Neural cell (in vitro differentiated cells): ENCODE data around the gene DLG5. TPM values are rescaled to one million over a fixed set of nuclear protein-coding genes. Genes with fewer than 3 reads are reported as not detected.

Experiments used
- H2AFZ ChIP-seq: fragments of 200-600, 300-800 bp; sonication (generic), shearing (Covaris generic); 2 replicates; pipeline ENCODE4 v1.6.0; 2014; ENCODE audit warnings: low read depth, mild to moderate bottlenecking, antibody characterized with exemption, low read length, moderate library complexity
- H3F3A ChIP-seq: fragments of 200-600 bp; shearing (Covaris generic); 2 replicates; pipeline ENCODE4 v1.6.1; 2016; ENCODE audit warnings: mild to moderate bottlenecking, moderate library complexity, mixed read lengths, antibody characterized with exemption, low read length; ENCODE audit not compliant: insufficient read depth, poor library complexity, severe bottlenecking
- H3K27ac ChIP-seq: fragments of 200-600, 300-800 bp; sonication (generic), shearing (Covaris generic); 2 replicates; pipeline ENCODE4 v1.5.1; 2014; ENCODE audit warnings: mild to moderate bottlenecking, low read length, moderate library complexity
- H3K27me3 ChIP-seq: fragments of 300-800, 200-600 bp; sonication (generic), shearing (Covaris generic); 2 replicates; pipeline ENCODE4 v1.6.0; 2014; ENCODE audit warnings: mild to moderate bottlenecking, low read depth, low read length, moderate library complexity; ENCODE audit not compliant: insufficient read depth
- H3K36me3 ChIP-seq: fragments of 300-800, 200-600 bp; sonication (generic), shearing (Covaris generic); 2 replicates; pipeline ENCODE4 v1.5.1; 2014; ENCODE audit warnings: mild to moderate bottlenecking, antibody characterized with exemption, low read length, moderate library complexity; ENCODE audit not compliant: insufficient read depth
- H3K4me2 ChIP-seq: fragments of 300-800, 200-600 bp; sonication (generic), shearing (Covaris generic); 2 replicates; pipeline ENCODE4 v1.6.0; 2014; ENCODE audit warnings: mild to moderate bottlenecking, low read length
- H3K4me3 ChIP-seq: fragments of 300-800, 200-600 bp; sonication (generic), shearing (Covaris generic); 2 replicates; pipeline ENCODE4 v1.5.1; 2014; ENCODE audit warnings: mild to moderate bottlenecking, low read length, moderate library complexity
- H3K79me2 ChIP-seq: fragments of 200-600 bp; shearing (Covaris generic); replicated peaks from 2 replicates; pipeline ENCODE4 v1.6.0; 2014; ENCODE audit warnings: mild to moderate bottlenecking, low read length, moderate library complexity; ENCODE audit not compliant: insufficient read depth
- H3K9ac ChIP-seq: fragments of 300-800, 200-600 bp; sonication (generic), shearing (Covaris generic); 2 replicates; pipeline ENCODE4 v1.6.1; 2016; ENCODE audit warnings: mild to moderate bottlenecking, low read length, mixed read lengths
- H3K9me2 ChIP-seq: fragments of 200-600 bp; shearing (Covaris generic); 2 replicates; pipeline ENCODE4 v1.6.1; 2016; ENCODE audit warnings: mild to moderate bottlenecking, low read length, mixed read lengths; ENCODE audit not compliant: insufficient read depth
- H3K9me3 ChIP-seq: fragments of 200-600, 300-800 bp; sonication (generic), shearing (Covaris generic); 2 replicates; pipeline ENCODE4 v1.6.1; 2016; ENCODE audit warnings: mild to moderate bottlenecking, mixed run types, low read length, moderate library complexity, mixed read lengths
- H4K20me1 ChIP-seq: fragments of 200-600 bp; shearing (Covaris generic); 2 replicates; pipeline ENCODE4 v1.6.1; 2016; ENCODE audit warnings: mild to moderate bottlenecking, mixed run types; ENCODE audit not compliant: insufficient read depth
- EP300 ChIP-seq: fragments of 450-650 bp; conservative IDR thresholded peaks from 2 replicates; pipeline ENCODE4 v1.6.1; 2014; ENCODE audit warnings: antibody characterized with exemption, mild to moderate bottlenecking, moderate library complexity; ENCODE audit not compliant: poor library complexity, severe bottlenecking
- EZH2 ChIP-seq: fragments of 200-600, 300-800 bp; shearing (Covaris generic), sonication (generic); IDR thresholded peaks from 2 replicates; pipeline ENCODE4 v1.6.1; 2014; ENCODE audit warnings: antibody characterized with exemption, low read length, borderline replicate concordance, mild to moderate bottlenecking; ENCODE audit not compliant: insufficient read depth, poor library complexity, severe bottlenecking
- MXI1 ChIP-seq: fragments of 450-650 bp; conservative IDR thresholded peaks from 2 replicates; pipeline ENCODE4 v1.6.1; 2014; ENCODE audit warnings: antibody characterized with exemption, mild to moderate bottlenecking; ENCODE audit not compliant: poor library complexity, severe bottlenecking
- POLR2AphosphoS5 ChIP-seq: IDR thresholded peaks from 2 replicates; pipeline ENCODE4 v1.6.1; 2012
- RAD21 ChIP-seq: fragments of 450-650 bp; conservative IDR thresholded peaks from 2 replicates; pipeline ENCODE4 v1.6.1; 2014; ENCODE audit warnings: antibody characterized with exemption, mild to moderate bottlenecking, moderate library complexity
- SMC3 ChIP-seq: fragments of 450-650 bp; conservative IDR thresholded peaks from 2 replicates; pipeline ENCODE4 v1.6.1; 2014; ENCODE audit warnings: antibody characterized with exemption, mild to moderate bottlenecking, moderate library complexity; ENCODE audit not compliant: poor library complexity
- TAF1 ChIP-seq: IDR thresholded peaks from 2 replicates; pipeline ENCODE4 v1.6.1; 2012; ENCODE audit warnings: low read depth
- polyA plus RNA-seq: library from polyadenylated mRNA; depleted of rRNA; stranded (reverse); fragments of >200 nt; gene quantifications from 2 replicates; pipeline ENCODE4 v1.2.3, GENCODE V29; 2014
- TF ChIP-seq, protein P1 (sequence below): fragments of 450-650 bp; IDR thresholded peaks from 2 replicates; pipeline ENCODE4 v1.5.1; 2014; ENCODE audit warnings: antibody characterized with exemption, mild to moderate bottlenecking, moderate library complexity; ENCODE audit not compliant: poor library complexity, severe bottlenecking
- TF ChIP-seq, protein P2 (sequence below): IDR thresholded peaks from 2 replicates; pipeline ENCODE4 v1.6.1; 2012; ENCODE audit warnings: borderline replicate concordance

Gene DLG5
- polyA plus RNA-seq, 1 donor from 2014 or later, result 72.9 TPM

GRCh38 chr10:77821036-77821435, 105.5 kb downstream of the DLG5 start:
- no peaks in the 10 kb centered on the region for H3K79me2 ChIP-seq
- H3K4me3 ChIP-seq, result no peak overlapping the region
- peaks cover 14% of the 10 kb centered on the region for H3K36me3 ChIP-seq
- no peaks in the 10 kb centered on the region for H3F3A ChIP-seq
- no peaks in the 10 kb centered on the region for H3K9me2 ChIP-seq
- H3K9ac ChIP-seq, result no peak overlapping the region
- H2AFZ ChIP-seq, result no peak overlapping the region
- no peaks in the 10 kb centered on the region for H4K20me1 ChIP-seq
- H3K9me3 ChIP-seq, result no peaks in the 10 kb centered on the region
- H3K27me3 ChIP-seq, result no peaks in the 10 kb centered on the region
- TF ChIP-seq RAD21 (no peak), MXI1 (no peak), EZH2 (no peak), SMC3 (no peak), EP300 (no peak), POLR2AphosphoS5 (no peak), TAF1 (no peak)
- TF ChIP-seq, protein P1, sequence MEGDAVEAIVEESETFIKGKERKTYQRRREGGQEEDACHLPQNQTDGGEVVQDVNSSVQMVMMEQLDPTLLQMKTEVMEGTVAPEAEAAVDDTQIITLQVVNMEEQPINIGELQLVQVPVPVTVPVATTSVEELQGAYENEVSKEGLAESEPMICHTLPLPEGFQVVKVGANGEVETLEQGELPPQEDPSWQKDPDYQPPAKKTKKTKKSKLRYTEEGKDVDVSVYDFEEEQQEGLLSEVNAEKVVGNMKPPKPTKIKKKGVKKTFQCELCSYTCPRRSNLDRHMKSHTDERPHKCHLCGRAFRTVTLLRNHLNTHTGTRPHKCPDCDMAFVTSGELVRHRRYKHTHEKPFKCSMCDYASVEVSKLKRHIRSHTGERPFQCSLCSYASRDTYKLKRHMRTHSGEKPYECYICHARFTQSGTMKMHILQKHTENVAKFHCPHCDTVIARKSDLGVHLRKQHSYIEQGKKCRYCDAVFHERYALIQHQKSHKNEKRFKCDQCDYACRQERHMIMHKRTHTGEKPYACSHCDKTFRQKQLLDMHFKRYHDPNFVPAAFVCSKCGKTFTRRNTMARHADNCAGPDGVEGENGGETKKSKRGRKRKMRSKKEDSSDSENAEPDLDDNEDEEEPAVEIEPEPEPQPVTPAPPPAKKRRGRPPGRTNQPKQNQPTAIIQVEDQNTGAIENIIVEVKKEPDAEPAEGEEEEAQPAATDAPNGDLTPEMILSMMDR, result no peak
- TF ChIP-seq, protein P2, sequence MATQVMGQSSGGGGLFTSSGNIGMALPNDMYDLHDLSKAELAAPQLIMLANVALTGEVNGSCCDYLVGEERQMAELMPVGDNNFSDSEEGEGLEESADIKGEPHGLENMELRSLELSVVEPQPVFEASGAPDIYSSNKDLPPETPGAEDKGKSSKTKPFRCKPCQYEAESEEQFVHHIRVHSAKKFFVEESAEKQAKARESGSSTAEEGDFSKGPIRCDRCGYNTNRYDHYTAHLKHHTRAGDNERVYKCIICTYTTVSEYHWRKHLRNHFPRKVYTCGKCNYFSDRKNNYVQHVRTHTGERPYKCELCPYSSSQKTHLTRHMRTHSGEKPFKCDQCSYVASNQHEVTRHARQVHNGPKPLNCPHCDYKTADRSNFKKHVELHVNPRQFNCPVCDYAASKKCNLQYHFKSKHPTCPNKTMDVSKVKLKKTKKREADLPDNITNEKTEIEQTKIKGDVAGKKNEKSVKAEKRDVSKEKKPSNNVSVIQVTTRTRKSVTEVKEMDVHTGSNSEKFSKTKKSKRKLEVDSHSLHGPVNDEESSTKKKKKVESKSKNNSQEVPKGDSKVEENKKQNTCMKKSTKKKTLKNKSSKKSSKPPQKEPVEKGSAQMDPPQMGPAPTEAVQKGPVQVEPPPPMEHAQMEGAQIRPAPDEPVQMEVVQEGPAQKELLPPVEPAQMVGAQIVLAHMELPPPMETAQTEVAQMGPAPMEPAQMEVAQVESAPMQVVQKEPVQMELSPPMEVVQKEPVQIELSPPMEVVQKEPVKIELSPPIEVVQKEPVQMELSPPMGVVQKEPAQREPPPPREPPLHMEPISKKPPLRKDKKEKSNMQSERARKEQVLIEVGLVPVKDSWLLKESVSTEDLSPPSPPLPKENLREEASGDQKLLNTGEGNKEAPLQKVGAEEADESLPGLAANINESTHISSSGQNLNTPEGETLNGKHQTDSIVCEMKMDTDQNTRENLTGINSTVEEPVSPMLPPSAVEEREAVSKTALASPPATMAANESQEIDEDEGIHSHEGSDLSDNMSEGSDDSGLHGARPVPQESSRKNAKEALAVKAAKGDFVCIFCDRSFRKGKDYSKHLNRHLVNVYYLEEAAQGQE, result no peak
- H3K27ac ChIP-seq, result no peak overlapping the region
- no peak overlapping the region for H3K4me2 ChIP-seq

DNA sequence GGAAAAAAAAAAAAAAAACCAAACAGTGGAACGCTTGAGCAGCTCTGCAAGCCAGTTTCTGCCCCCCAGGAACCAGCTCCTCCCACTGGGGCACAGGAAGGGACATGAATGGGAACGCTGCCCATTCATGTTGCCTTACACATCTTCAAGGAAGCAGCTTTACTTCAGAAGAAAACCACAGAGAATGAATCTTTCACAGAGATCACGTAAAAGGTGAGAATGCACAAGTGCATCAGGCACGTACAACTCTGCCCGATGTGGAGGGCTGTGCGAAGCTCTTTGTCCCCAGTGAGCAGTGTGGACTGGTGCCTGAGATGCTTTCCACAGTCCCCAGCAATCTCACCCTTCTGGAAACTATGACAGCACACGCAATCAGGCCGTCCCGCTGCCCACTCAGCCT, 106.2 kb downstream of the DLG5 start:
- Histone ChIP-seq H2AFZ (no peak overlapping the region), H3K4me2 (no peak overlapping the region), H3K9me2 (no peaks in the 10 kb centered on the region), H3K27me3 (no peaks in the 10 kb centered on the region), H3K9ac (no peak overlapping the region), H3F3A (no peaks in the 10 kb centered on the region), H3K9me3 (no peaks in the 10 kb centered on the region), H3K27ac (no peak overlapping the region), H3K36me3 (peaks cover 14% of the 10 kb centered on the region), H3K4me3 (no peak overlapping the region), H4K20me1 (no peaks in the 10 kb centered on the region), H3K79me2 (no peaks in the 10 kb centered on the region)
- TF ChIP-seq EZH2, result no peak
- TF ChIP-seq, protein P2, result no peak
- TF ChIP-seq SMC3, result no peak
- no peak for TF ChIP-seq POLR2AphosphoS5
- TF ChIP-seq EP300, result no peak
- TF ChIP-seq MXI1, result no peak
- TF ChIP-seq, protein P1, result no peak
- no peak for TF ChIP-seq TAF1
- no peak for TF ChIP-seq RAD21
